GM18511 (cell line): ENCODE data around the gene MARS1.
"Not testable (repeated sequence)": the region's sequence is repeated elsewhere in the genome, so short reads cannot be mapped to it uniquely, and the experiment has no call there.

Experiments used
- ATAC-seq: cut with Tn5 transposase; IDR thresholded peaks from one replicate; pipeline ENCODE4 v1.9.1; 2021; ENCODE audit warnings: mild to moderate bottlenecking, moderate library complexity; ENCODE audit not compliant: unreplicated experiment

Gene MARS1

GRCh38 chr12:57515408-57515933 is 27.6 kb downstream of the MARS1 start:
- ATAC-seq = no peak

- ATAC-seq = no peak
Measured at GRCh38 chr12:57515934-57516541, 28.2 kb downstream of the MARS1 start.

DNA sequence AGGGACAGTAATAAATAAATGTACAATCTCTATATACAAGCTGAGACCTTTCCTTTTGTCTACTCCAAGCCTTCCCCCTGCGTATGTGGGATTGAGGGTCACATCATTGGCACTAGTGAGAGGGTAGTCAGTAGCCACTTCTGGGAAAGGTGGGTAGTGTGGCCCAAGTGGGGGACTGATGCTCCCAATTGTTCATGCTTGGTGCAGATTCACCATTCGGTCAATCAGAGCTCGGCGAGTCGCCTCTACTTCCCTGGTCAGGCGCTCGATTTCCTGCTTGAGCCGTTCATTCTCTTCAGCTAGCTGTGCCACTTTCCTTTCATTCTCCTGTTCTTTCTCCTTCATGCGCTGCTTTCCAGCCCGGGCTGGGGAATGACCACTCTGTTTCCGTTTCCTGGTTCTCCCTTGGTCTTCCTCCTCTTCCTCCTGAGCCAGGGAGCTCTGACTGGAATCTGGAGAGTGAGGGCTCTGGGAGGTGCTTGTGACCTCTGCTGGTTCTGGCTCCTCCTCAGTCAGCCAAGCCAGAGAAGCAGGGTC is 28.8 kb downstream of the MARS1 start:
- ATAC-seq = no peak

GRCh38 chr12:57517187-57517586 is 29.3 kb downstream of the MARS1 start:
- ATAC-seq = no peak

DNA sequence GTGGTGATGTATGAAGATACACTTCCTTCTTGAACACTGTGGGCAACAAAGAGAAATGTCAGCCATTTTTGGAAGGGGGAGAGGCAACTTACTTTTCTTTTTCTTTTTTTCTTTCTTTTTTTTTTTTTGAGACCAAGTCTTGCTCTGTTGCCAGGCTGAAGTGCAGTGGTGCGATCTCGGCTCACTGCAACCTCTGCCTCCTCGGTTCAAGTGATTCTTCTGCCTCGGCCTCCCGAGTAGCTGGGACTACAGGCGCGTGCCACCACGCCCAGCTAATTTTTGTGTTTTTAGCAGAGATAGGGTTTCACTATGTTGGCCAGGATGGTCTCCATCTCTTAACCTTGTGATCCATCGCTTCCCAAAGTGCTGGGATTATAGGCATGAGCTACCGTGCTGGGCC is 29.9 kb downstream of the MARS1 start:
- not testable (repeated sequence) for ATAC-seq

GRCh38 chr12:57518176-57518919 is 30.5 kb downstream of the MARS1 start:
- ATAC-seq = no peak

- ATAC-seq = no peak
Measured at GRCh38 chr12:57518920-57519795, 31.3 kb downstream of the MARS1 start.

GRCh38 chr12:57519796-57520052 is 31.9 kb downstream of the MARS1 start:
- ATAC-seq = peak; percentile 10

- ATAC-seq = peak; percentile 66
Measured at GRCh38 chr12:57520053-57520818, 32.4 kb downstream of the MARS1 start, which contains the start of gene DDIT3. DDIT3 (minus strand) TSS chr12:57520514; CDS start chr12:57517406, 3,108 bp downstream.

DNA sequence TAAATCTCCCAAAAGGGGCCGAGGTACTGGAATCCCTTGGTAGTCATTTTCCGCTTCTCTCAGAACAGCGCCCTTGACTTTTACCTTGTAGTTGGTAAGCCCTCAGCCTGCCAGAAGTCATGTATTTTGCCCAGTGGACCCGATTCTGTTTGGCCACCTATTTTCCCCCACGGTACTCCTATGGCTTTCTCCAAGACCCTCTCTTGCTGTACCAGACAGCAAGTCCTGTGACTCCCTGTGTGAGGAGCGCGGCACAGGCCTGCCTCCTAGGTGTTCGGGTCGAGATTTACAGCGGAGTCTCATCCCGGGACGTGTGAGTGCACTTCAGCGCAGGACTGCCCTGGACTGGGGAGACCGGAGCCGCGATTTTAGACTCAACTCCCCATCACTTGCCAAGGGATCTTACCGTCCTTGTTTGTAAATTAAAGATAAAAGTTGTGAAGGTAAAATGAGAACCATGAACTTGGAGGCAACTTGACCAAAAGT is 33.7 kb downstream of the MARS1 start:
- ATAC-seq = no peak

DNA sequence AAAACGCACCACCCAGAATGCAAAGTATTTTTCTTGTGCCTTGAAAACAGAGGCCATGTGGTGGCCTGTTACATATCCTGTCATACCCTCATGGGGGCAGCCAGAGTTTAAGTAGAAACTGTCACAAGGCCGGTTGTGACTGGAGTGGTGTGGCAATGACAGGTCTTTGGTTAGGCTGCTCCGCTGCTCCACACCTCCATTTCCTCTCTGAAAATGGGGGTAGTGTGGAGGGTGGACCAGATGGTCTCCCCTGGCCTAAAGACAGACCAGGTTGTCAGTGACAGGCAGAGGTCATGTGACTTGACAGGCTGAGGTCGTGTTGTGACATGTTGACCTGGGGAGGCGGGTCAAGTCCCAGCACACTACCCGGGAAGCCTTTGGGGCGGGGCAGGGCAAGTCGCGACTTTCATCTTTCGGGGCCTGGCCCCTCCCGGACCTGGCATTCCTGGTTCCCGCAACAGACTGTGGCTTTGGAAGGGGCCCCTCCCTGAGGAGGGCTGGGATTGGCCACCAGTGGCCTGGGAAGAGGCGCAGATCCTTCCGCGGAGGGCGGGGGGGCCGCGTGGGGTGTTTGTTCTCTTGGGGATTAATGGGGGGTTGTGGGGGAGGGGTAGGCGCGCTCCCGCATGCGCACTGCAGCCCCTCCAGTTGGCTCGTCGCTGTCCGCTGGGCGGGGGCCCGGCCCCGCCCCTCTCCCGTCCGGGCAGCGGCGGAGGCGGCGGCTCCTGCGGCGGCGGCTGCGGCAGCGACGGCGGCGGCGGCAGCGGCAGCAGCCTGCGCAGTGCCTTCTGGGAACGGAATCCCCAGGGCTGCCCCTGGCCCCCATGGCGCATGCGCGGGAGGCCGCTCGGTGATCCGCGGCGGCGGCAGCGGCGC is 34.4 kb downstream of the MARS1 start, which contains the start of gene MBD6:
MBD6 (plus strand) TSS at position 814 of the 876 bp plus-strand sequence. CDS start 1,480 bp downstream, outside the sequence.
- peak; percentile 46 for ATAC-seq

GRCh38 chr12:57522887-57523705 is 35.2 kb downstream of the MARS1 start:
- no peak for ATAC-seq

DNA sequence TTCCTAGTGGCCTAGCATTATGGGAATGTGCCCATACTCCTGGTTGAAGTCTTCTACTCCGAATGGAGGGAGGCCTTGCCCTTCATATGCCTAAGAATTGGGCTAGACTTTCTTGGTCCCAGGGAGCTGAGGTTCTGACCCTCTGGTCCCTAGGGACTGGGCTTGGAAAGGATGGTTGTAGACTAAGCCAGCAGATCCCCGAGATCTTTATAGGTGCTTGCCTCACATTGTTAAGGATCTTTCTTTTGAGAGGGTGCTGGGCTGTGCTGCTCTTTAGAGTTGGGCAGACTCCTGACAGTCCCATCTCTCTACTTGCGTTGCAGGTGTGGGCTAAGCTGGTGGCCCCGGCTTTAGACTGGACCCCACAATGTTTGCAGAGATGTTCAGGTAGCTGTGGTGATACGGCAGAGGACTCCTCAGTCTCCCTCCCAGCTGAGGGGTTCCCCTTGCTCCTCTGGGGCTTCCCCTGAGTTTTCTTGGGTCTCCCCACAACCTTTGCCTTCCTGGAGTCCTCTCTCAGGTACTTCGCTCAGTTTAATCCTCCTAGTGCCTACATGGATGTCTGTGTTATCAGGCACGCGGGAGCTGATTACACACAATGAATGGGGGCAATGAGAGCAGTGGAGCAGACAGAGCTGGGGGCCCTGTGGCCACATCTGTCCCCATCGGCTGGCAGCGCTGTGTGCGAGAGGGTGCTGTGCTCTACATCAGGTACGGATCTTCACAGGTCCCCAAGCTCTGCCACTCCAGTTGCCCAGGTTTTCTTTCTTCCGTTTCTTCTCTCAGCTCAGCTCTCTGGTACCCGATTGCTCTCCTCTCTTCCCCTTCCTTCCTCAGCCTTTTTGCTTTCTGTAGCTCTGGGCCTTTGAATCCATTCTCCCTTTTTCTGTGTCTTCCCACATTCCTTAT is 36.1 kb downstream of the MARS1 start:
- no peak for ATAC-seq

DNA sequence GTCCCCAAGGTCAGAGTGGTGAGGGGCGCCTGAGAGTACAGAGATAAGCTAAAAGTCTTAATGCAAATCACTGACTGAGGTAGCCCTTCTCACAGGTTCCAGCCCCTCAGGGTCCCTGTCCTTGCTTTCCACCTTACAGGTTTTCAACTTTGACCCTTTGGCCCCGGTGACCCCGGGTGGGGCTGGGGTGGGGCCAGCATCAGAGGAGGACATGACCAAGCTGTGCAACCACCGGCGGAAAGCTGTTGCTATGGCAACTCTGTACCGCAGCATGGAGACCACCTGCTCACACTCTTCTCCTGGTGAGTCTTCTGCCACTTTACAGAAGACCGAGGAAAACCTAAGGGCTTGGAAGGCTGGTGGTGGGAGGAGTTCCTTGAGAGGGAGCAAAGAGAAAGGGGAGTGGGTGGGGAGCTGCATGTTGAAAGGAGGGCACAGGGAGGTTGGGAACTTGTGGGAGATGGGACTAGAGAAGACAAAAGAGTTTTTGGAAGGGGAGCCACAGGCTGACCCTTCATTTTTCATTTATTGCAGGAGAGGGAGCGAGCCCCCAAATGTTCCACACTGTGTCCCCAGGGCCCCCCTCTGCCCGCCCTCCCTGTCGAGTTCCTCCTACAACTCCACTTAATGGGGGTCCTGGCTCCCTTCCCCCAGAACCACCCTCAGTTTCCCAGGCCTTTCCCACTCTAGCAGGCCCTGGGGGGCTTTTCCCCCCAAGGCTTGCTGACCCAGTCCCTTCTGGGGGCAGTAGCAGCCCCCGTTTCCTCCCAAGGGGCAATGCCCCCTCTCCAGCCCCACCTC is 37.1 kb downstream of the MARS1 start:
- ATAC-seq = no peak

DNA sequence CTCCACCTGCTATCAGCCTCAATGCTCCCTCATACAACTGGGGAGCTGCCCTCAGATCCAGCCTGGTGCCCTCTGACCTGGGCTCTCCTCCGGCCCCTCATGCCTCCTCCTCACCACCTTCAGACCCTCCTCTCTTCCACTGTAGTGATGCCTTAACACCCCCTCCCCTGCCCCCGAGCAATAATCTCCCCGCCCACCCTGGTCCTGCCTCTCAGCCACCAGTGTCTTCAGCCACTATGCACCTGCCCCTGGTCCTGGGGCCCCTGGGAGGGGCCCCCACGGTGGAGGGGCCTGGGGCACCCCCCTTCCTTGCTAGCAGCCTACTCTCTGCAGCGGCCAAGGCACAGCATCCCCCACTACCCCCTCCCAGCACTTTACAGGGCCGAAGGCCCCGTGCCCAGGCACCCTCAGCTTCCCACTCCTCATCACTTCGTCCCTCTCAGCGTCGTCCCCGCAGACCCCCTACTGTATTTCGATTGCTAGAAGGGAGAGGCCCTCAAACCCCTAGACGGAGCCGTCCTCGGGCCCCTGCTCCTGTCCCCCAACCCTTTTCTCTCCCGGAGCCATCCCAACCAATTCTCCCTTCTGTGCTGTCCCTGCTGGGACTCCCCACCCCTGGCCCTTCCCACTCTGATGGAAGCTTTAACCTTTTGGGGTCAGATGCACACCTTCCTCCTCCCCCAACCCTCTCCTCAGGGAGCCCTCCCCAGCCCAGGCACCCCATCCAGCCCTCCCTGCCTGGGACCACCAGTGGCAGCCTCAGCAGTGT is 37.9 kb downstream of the MARS1 start:
- ATAC-seq = no peak
